HG03175 (cell line): Measurements from ENCODE around the gene TNFSF8.

Experiments
- ATAC-seq: cut with Tn5 transposase; IDR thresholded peaks from one replicate; pipeline ENCODE4 v1.9.1; 2021; ENCODE audit warnings: mild to moderate bottlenecking, moderate library complexity; ENCODE audit not compliant: unreplicated experiment

The TNFSF8 gene

DNA sequence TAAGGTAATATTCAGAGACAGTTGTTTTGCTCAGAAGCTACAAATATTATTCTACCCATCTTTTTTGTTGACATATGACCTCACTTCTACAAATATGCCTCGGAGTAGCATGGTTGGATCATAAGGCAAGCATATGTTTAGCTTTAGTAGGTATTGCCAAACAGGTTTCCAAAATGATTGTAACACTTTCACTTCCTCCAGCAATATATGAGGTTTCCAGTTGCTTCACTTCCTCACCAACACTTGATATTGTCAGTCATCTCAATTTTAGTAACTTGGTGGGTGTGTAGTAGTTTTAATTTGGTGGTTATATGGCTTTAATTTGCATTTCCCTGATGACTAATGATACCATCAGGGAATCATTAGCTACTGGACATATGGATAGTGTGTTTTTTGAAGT lies 46.7 kb downstream of the TNFSF8 start:
- ATAC-seq: no peak

DNA sequence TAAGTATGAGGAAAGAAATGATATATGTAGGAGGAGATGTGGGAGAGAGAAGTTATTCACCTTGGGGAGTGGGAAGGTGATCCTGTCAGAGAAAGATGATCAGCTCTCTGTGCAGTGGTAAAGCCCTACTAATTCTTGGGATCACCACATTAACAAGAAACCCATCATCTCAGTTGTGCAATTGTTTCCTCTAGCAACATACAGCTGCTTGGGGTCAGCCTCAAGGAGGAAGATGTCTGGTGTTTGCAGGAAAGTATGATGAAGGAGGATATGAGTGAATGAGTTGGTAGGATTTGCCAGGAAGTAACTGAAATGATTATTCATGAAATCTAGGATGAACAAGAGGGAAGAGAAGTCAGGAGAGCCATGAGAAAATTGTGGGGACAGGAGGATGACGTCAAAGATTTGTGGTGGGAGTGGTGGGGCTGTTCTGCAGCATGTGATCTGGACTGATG lies 50.1 kb downstream of the TNFSF8 start:
- ATAC-seq: no peak

DNA sequence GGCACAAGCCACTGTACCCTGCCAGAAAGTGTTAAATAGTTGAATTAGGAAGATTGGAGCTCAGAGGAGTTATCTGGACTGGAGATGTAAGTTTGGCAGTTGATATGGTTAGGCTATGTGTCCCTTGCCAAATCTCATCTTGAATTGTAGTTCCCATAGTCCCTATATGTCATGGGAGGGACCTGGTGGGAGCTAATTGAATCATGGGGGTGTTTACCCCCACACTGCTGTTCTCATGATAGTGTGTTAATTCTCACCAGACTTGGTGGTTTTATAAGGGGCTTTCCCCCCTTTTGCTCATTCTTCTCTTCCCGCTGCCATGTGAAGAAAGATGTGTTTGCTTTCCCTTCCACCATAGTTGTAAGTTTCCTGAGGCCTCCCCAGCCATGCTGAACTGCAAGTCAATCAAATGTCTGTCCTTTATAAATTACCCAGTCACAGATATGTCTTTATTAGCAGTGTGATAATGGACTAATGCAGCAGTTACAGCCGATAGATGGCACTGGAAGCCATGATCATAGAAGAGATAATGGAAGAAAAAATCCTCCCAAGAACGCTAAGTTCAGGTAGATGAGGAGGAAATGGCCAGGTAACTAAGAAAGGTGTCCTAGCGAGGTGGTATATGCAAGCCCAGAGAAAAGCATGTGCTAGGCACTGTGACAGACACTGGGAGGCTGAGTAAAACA lies 51.4 kb downstream of the TNFSF8 start:
- no peak for ATAC-seq

DNA sequence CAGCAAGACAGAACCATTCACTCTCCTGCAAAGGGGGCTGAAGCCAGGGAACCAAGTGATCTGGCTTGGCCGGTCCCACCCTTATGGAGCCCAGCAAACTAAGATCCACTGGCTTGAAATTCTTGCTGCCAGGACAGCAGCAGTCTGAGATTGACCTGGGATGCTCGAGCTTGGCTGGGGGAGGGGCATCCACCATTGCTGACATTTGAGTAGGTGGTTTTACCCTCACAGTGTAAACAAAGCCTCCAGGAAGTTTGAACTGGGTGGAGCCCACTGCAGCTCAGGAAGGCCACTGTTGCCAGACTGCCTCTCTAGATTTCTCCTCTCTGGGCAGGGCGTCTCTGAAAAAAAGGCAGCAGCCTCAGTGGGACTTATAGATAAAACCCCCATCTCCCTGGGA lies 60.5 kb downstream of the TNFSF8 start:
- ATAC-seq: no peak

DNA sequence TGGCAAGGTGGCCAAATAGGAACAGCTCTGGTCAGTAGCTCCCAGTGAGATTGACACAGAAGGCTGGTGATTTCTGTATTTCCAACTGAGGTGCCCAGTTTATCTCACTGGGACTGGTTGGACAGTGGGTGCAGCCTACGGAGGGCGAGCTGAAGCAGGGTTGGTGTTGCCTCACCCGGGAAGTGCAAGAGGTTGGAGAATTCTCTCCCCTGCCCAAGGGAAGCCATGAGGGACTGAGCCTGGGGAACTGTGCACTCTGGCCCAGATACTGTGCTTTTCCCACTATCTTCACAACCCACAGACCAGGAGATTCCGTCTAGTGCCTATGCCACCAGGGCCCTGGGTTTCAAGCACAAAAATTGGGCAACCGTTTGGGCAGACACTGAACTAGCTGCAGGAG lies 61.0 kb downstream of the TNFSF8 start:
- ATAC-seq: no peak

DNA sequence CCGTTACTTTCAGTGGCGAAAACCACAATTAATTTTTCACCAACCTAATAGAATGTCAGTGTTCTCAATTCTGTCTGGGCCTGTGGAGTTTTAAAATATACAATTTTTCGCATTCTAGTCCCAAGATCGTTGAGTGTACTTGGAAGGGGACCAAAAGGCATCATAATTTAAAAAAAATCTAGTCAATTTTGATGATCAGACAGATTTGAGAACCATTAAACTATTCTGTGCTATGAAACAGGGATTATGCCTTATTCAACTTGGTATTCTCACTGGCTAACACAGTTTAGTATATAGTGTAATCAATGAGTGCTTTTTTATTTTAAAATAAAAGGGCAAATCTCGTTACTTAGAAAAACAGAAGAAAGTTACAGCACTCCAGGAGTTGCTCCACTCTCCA lies 63.1 kb downstream of the TNFSF8 start:
- ATAC-seq: no peak

DNA sequence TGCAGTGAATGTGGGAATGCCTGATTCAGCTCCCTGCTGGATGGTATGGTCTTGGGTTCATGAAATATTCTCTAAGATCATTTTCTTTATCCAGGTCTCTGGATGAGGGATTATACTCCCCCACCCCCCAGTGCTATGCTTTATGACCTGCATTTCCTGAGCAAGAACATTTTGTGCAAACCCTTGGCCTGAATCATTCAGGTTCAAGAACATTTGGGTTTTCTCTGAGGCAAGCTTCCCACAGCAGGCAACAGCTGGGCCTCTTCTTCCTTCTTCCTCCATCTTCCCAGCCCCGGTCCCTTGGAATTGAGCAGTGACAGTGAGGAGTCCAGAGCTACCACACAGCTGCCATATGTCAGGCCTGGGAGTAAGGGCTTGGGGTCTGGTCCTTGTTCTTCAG lies 65.9 kb downstream of the TNFSF8 start:
- ATAC-seq: no peak

DNA sequence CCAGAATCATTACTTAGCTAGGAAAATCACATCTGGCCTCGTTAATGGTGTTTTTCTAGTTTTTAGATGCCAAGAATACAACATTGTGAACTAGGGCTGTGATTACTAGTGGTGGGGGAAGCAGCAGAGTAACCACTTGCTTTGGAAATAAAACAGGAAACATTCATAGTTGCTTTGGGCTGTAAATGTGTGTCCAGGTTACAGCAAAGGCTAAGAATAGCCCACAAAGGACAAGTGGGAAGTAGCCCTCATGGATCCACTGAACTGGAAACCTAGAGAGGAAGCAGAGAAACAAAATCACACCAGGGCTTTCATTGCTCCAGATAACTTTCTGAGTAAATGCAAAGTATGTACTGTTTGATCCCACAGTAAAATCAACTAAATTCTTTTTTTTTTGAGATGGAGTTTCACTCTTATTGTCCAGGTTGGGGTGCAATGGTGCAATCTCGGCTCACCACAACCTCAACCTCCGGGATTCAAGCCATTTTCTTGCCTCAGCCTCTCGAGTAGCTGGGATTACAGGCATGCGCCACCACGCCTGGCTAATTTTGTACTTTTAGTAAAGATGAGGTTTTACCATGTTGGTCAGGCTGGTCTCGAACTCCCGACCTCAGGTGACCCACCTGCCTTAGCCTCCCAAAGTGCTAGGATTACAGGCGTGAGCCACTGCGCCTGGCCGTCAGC lies 68.3 kb downstream of the TNFSF8 start:
- no peak for ATAC-seq

DNA sequence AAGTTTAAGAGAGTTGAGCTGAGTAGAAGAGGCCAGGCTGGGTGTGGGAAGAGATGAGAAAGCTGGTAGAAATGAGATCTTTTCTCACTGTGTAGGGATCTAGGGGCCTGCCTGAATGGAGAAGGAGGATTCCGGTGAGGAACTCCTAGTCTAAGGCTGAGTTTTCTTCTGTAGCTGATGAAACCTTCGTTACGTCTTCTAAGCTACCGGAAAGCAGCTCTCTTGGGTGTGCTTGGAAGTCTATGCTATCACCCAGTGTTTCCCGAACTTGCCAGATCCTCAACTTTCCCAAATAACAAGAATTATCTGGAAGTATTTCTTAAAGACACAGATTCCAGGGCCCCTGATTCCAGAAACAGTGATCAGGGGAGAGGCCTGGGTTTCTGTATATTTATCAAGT lies 69.1 kb downstream of the TNFSF8 start:
- no peak for ATAC-seq

DNA sequence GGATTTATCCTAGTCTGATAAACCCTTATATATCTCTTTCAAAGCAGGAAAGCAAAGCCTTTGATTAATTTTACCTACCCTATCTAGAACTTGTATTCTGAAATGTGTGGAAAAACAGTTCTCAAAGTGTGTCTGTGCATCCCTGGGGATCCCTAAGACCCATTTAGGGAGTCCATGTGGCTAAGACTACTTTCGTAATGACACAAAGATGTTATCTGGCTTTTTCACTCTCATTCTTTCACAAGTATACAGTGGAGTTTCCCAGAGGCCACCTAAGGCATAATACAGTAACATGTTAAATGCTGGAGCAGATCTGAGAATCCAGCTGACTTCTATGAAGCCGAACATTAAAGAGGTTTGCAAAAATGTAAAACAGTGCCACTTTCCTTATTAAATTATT lies 70.2 kb downstream of the TNFSF8 start:
- ATAC-seq: no peak

DNA sequence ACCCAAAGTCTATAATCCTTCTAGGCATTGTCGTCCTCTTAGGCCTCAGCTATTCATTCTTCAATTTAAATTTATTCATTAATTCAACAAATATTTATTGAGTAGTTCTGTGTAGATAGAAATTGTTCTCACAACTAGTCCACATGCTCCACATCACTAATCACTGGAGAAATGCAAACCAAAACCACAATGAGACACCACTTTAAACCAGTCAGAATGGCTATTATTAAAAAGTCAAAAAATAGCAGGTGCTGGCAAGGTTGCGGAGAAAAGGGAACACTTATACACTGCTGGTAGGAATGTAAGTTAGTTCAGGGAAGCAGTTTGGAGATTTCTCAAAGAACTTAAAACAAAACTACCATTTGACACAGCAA lies 73.5 kb downstream of the TNFSF8 start:
- ATAC-seq: no peak

DNA sequence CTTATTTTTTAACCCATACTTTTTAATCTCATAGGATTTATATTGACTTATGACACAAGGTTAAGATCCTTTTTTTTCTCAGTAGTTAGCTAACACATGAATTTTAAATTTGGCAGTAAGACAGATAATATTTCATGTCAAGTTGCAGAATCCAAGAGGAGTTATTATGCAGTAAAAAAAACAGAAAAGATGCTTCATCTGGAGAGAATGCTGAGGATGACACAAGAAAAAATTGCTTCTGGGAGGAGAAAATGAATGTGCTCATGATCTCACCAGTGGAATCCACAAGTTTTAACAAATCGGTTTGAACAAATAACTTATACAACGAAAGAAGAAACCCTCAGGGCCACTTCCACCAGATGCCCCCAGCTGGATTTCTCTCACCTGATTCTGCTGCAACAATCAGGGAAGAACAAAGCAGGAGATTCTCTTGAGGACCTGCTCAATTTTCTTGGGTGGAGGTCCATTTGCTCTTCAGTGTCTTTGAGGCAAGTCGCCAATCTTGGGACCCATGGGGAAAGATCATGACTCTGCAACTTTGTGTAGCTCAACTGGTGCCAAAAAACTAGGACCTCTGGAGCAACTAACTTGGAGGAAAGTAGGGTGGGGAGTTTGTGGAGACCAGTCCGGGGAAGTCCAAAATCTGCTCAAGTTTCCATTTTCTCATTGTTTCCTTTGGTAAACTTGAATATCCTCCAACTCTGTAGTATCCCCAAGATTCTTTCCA lies 74.0 kb downstream of the TNFSF8 start:
- ATAC-seq: no peak

DNA sequence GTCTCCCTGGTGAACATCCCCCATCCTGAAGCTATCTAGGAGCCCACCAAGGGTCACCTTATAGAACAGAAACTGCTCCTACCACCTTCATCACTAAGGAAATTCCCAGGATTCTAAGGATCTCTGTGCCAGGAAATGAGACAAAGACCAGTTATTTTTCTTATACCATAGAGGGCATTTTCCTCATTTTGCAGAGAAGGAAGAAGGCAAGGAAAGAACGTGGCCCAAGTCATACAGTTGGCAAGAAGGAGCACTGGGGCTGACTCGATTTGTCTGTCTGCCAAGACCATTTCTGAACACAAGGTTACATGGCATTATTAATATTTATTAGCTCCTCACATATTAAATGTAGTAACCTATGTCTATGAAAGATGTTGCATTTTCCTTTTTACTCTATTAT lies 74.9 kb downstream of the TNFSF8 start:
- ATAC-seq: no peak

DNA sequence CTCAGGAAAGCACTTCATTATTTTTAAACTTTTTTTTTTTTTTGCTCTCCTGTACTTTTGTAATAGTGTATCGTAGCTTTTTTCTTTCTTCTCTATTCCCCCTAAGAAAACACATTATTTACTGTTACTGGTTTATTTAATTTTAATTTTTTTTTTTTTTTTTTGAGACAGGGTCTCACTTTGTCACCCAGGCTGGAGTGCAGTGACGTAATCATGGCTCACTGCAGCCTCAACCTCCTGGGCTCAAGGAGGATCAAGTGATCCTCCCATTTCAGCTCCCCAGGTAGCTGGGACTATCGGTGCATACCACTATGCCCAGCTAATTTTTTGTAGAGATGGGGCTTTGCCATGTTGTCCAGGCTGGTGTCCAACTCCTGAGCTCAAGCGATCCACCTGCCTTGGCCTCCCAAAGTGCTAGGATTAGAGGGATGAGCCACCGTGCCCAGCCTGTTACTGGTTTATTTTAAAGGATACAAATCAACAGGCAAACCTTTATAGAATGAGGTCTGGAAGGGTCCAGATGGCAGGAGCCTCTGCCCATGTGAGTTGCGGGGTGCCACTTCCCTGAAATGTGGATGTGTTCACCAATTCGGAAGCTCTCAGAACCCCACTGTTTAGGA lies 75.5 kb downstream of the TNFSF8 start:
- ATAC-seq: no peak

DNA sequence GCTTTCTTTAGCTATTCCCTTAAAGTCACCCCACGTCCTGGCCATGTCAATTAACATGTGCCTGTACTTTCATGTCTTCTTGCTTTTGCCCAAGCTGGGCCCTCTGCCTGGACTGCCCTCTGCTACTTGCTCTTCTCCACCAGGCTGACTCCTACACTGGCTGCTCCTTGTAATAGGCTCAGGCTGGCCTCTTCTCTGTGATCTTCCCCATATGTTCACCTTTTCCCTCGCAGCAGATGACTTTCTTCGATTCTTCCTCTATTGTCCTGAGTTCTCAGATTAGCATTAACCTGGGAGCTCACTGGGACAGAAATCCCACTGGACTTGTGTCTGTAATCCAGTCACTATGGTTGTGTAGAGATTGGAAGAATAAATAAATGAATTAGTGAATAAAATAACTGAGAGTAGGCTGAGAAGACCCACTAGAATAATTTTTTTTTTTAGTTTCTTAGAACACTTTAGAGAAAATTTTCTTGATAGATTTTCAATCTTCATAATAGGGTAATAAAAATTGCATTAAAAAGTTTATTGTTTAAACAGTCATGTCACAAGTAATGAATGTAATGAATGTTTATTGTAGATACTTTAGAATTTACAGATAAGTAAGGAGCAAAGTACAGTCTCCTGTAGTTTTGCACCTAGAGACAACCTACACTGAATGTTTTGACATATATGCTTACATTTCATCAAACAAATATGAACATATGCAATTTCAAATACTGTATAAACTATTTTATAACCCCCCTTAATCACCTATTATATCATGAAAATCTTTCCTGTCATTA lies 77.1 kb downstream of the TNFSF8 start:
- ATAC-seq: no peak

DNA sequence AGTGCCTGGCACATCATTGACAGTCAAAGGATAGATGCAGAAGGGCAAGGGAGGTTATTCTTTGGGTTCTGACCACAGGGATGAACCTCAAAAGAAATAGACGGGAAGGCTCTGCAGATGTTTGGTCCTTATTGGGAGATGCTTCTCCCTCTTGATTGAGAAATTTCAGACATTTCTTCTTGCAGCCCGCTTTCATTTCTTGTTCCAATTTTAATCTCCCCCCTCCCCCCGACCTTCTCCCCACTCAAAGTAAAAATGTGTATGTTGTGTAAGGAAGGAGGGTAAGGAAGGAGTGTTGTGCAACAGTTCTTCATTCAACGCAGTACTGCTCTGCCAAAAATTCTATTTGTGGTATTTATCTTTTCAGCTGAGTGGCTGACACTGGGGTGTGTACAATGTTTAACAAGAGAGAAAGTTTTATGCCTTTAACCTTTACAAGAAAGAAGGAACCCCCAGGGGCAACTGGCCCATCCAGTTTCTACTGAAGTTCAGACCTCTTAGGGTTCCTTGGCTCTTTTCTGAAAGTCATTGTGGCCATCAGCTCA lies 78.3 kb downstream of the TNFSF8 start:
- no peak for ATAC-seq

DNA sequence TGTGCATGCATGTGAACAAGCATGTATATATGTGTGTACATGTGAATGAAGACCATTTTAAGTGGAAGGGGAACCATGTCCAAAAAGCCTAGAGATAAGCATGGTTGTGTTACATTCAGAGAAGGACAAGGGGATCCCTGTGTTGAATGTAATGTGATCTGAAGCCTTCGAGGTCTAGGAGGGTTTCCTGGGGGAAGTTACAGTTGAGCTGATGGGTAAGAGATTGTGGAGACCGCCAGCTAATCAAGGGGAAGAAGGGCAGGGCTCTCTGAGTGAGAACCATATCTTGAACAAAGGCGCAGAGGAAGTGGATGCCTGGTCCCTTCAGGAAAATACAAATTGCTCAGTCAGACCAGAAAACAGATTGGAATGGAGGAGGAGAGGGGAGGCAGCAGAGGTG lies 79.1 kb downstream of the TNFSF8 start:
- ATAC-seq: no peak
